Transverse colon (tissue), 4 donors: Measurements from ENCODE around the gene MYRIP. TPM values are rescaled to one million over a fixed set of nuclear protein-coding genes. Genes with fewer than 3 reads are reported as not detected.

Experiments
- DNase-seq: peaks from one replicate; pipeline ENCODE4 v3.0.0-alpha.2; 2019
- H3K27ac ChIP-seq, 4 donors: fragments of 200-600 bp; sonication (generic); 2 replicates each; pipeline ENCODE4 v1.5.1; 2016 to 2018; ENCODE audit warnings: inconsistent platforms in 4 of 4
- H3K27me3 ChIP-seq: fragments of 200-600 bp; sonication (generic); 2 replicates; pipeline ENCODE4 v1.5.1; 2017; ENCODE audit warnings: inconsistent platforms
- H3K36me3 ChIP-seq, 4 donors: fragments of 200-600 bp; sonication (generic); 2 replicates each; pipeline ENCODE4 v1.5.1; 2017 to 2019; ENCODE audit warnings: inconsistent platforms in 4 of 4
- H3K4me1 ChIP-seq, 4 donors: fragments of 200-600 bp; sonication (generic); 2 replicates each; pipeline ENCODE4 v1.5.1; 2017 to 2020; ENCODE audit warnings: inconsistent platforms in 4 of 4
- H3K4me3 ChIP-seq, 4 donors: fragments of 200-600 bp; sonication (generic); 1 replicate in 1 of 4; 2 replicates in 3 of 4; pipeline versions ENCODE4 v1.5.1 to v1.6.1; 2017 to 2019; ENCODE audit warnings: inconsistent platforms in 4 of 4
- H3K9me3 ChIP-seq, 2 donors: fragments of 200-600 bp; sonication (generic); 2 replicates each; pipeline ENCODE4 v1.5.1; 2017 to 2019; ENCODE audit warnings: inconsistent platforms in 2 of 2
- EP300 ChIP-seq: sonication (generic); formaldehyde crosslinking; IDR thresholded peaks from one replicate; pipeline ENCODE4 v1.6.1; 2017; ENCODE audit warnings: antibody characterized with exemption, low read depth
- POLR2A ChIP-seq: fragments of 450-650 bp; IDR thresholded peaks from one replicate; pipeline ENCODE4 v1.6.1; 2016; ENCODE audit warnings: antibody characterized with exemption, mild to moderate bottlenecking, moderate library complexity
- POLR2AphosphoS5 ChIP-seq, 3 donors: sonication (generic); formaldehyde crosslinking; IDR thresholded peaks; one replicate each; pipeline ENCODE4 v1.6.1; 2016; ENCODE audit warnings: antibody characterized with exemption in 3 of 3
- WGBS, 2 donors: methylation state at CpG; one replicate each; pipeline ENCODE4 v1.1.5; 2018; ENCODE audit warnings: low coverage in 1 of 2; 5-methylcytosine and 5-hydroxymethylcytosine counted together
- in situ Hi-C, 4 donors: fragments of 200-750 bp; cut with MboI; loops; one replicate each; pipeline versions ENCODE4 v1.15.0 to v1.15.1; 2017; ENCODE audit warnings: low sequenced_read_pairs in 3 of 4, low pct_ligation_motif_present in 1 of 4, low pct_unique_long_range_greater_than_20kb in 1 of 4
- intact Hi-C: fragments of 100-400 bp; cut with DNase I; formaldehyde crosslinking; loops from one replicate; pipeline ENCODE4 v1.15.1; 2023; ENCODE audit warnings: low total_unique reads
- small RNA-seq, 4 donors: library from RNA; depleted of rRNA; stranded (forward); fragments of <200 nt; gene quantifications; one replicate each; pipeline ENCODE3, GENCODE V24; 2016
- total RNA-seq, 4 donors: library from RNA; depleted of rRNA; stranded (reverse); fragments of >200 nt; gene quantifications; one replicate each; pipeline ENCODE4 v1.1.0, GENCODE V29; 2016
- TF ChIP-seq, protein P1 (sequence below), 5 experiments: fragments of 200-600 bp in 3 of 5; fragments of 450-650 bp in 2 of 5; sonication (generic) in 3 of 5; IDR thresholded peaks; 1 replicate in 2 of 5; 2 replicates in 3 of 5; pipeline ENCODE4 v1.5.1; 2016 to 2017; ENCODE audit warnings: antibody characterized with exemption in 5 of 5, inconsistent platforms in 3 of 5, mild to moderate bottlenecking in 2 of 5, moderate library complexity in 1 of 5

MYRIP gene
- total RNA-seq, 4 donors from 2014 or later, result 2.6 to 19.7 (median 5.4) TPM

DNA sequence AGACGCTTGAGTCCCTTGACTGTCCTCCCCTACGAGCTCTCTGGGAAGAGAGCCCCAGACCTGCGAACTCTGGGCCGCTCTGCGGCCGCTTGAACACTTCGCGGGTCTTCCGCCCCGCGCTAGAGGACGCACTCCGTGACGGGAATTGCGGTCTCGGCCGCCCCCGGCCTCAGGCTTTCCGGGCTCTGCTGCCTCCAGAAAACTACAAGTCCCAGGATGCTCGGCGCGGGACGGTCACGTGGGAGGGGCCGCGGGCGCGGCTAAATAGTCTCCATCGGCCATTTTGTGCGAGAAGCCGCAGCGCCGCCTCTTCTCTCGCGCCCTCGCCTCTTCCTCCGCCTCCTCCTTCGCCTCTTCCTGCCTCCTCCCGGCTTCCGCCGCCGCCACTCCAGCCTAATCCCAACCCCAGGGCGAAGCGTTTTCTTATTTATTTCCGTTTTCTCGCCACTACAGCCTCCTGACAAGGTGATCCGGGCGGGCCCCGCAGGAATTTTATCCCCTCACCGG, 500.1 kb downstream of the MYRIP start, which contains the start of gene EIF1B:
EIF1B (plus strand) TSS at position 290 of the 507 bp plus-strand sequence. CDS start 235 bp downstream, outside the sequence.
- Histone ChIP-seq H3K27me3 (no peaks in the 10 kb centered on the region), H3K9me3 (no peaks in the 10 kb centered on the region), H3K4me1 (peaks cover 0 to 47% (median 16%) of the 10 kb centered on the region in 4 donors), H3K27ac (peak within 1 kb of the TSS; percentile 96 to 100 (median 98)), H3K4me3 (peak within 1 kb of the TSS; percentile 81 to 100 (median 96)), H3K36me3 (peaks cover 0 to 7% (median 0%) of the 10 kb centered on the region in 4 donors)
- peak; percentile 99 for DNase-seq
- in situ Hi-C loops (loop anchor here in 1 of 4 donors (25.0 kb wide), 1 partner anchor 897 kb away; the partner anchor contains the start of gene RPSA), intact Hi-C loops (no loop called here)
- TF ChIP-seq POLR2AphosphoS5 (IDR thresholded peaks at IDR 0.05) (peak; percentile 94 to 97 (median 97)), POLR2A (peak; percentile 93), EP300 (no peak)
- TF ChIP-seq, protein P1, sequence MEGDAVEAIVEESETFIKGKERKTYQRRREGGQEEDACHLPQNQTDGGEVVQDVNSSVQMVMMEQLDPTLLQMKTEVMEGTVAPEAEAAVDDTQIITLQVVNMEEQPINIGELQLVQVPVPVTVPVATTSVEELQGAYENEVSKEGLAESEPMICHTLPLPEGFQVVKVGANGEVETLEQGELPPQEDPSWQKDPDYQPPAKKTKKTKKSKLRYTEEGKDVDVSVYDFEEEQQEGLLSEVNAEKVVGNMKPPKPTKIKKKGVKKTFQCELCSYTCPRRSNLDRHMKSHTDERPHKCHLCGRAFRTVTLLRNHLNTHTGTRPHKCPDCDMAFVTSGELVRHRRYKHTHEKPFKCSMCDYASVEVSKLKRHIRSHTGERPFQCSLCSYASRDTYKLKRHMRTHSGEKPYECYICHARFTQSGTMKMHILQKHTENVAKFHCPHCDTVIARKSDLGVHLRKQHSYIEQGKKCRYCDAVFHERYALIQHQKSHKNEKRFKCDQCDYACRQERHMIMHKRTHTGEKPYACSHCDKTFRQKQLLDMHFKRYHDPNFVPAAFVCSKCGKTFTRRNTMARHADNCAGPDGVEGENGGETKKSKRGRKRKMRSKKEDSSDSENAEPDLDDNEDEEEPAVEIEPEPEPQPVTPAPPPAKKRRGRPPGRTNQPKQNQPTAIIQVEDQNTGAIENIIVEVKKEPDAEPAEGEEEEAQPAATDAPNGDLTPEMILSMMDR (IDR thresholded peaks at IDR 0.05), result peak; percentile 76 to 94 (median 88)
- WGBS, 2 donors, result 1% methylated on average over 21 to 30 of the region's 50 CpGs

Small RNA genes within 50 kb of the gene (small RNA-seq; reads per million reads assigned to genes)
- gene RF00264 (0 reads per million in 4 donors), gene RN7SL411P (0 reads per million in 4 donors), gene RNU4-56P (0 reads per million in 4 donors)
